ENCODE data around the gene COL20A1. TPM values are rescaled to one million over a fixed set of nuclear protein-coding genes. Genes with fewer than 3 reads are reported as not detected.
A peak's percentile ranks its signal among the peaks of the same experiment; 100 is the strongest.

COL20A1 gene
- total and polyA plus RNA-seq, 2 donors from 2014 or later: 0.58 TPM; not detected in 1

GRCh38 chr20:63290677-63291472 lies 2.1 kb upstream of the COL20A1 start:
- Histone ChIP-seq H3K4me1 (ENCODE audit: control insufficient read depth in 2 of 3, insufficient read depth in 2 of 3, low read depth in 1 of 3, low read length in 3 of 3) (peaks cover 0 to 3% (median 0%) of the 10 kb centered on the region in 3 donors), H3K27ac (ENCODE audit: low read depth in 2 of 2, low read length in 2 of 2) (no peak overlapping the region), H3K9ac (ENCODE audit: low read length in 3 of 3) (no peak overlapping the region), H3K27me3 (ENCODE audit: control insufficient read depth, insufficient read depth, low read length) (peaks cover 3% of the 10 kb centered on the region), H3K9me3 (ENCODE audit: control insufficient read depth in 2 of 3, insufficient read depth in 1 of 3, low read length in 3 of 3) (no peaks in the 10 kb centered on the region), H3K4me3 (ENCODE audit: low read length in 3 of 3) (no peak overlapping the region), H3K36me3 (ENCODE audit: control insufficient read depth in 2 of 3, insufficient read depth in 3 of 3, low read length in 3 of 3) (no peaks in the 10 kb centered on the region)
- FAIRE-seq: no peak
- intact Hi-C loops (cut with DNase I): no loop called here
- peak; percentile 38 for TF ChIP-seq CTCF (IDR thresholded peaks at IDR 0.05; ENCODE audit: borderline replicate concordance, extremely low read depth, insufficient read depth)
- peak in 4 of 5 donors; percentile 58 to 85 (median 73) for DNase-seq

- Histone ChIP-seq H3K36me3 (ENCODE audit: control insufficient read depth in 2 of 3, insufficient read depth in 3 of 3, low read length in 3 of 3) (no peaks in the 10 kb centered on the region), H3K9me3 (ENCODE audit: control insufficient read depth in 2 of 3, insufficient read depth in 1 of 3, low read length in 3 of 3) (no peaks in the 10 kb centered on the region), H3K27ac (ENCODE audit: low read depth in 2 of 2, low read length in 2 of 2) (no peak overlapping the region), H3K4me1 (ENCODE audit: control insufficient read depth in 2 of 3, insufficient read depth in 2 of 3, low read depth in 1 of 3, low read length in 3 of 3) (peaks cover 0 to 3% (median 0%) of the 10 kb centered on the region in 3 donors), H3K27me3 (ENCODE audit: control insufficient read depth, insufficient read depth, low read length) (peaks cover 3% of the 10 kb centered on the region), H3K4me3 (ENCODE audit: low read length in 3 of 3) (no peak overlapping the region), H3K9ac (ENCODE audit: low read length in 3 of 3) (no peak overlapping the region)
- no peak for FAIRE-seq
- no peak for DNase-seq
- intact Hi-C loops (cut with DNase I): no loop called here
- no peak for TF ChIP-seq CTCF (IDR thresholded peaks at IDR 0.05; ENCODE audit: borderline replicate concordance, extremely low read depth, insufficient read depth)
Observed at GRCh38 chr20:63291811-63292210, 1.2 kb upstream of the COL20A1 start.

GRCh38 chr20:63292292-63292701 lies 689 bp upstream of the COL20A1 start:
- Histone ChIP-seq H3K27ac (ENCODE audit: low read depth in 2 of 2, low read length in 2 of 2) (no peak overlapping the region), H3K36me3 (ENCODE audit: control insufficient read depth in 2 of 3, insufficient read depth in 3 of 3, low read length in 3 of 3) (no peaks in the 10 kb centered on the region), H3K27me3 (ENCODE audit: control insufficient read depth, insufficient read depth, low read length) (peaks cover 3% of the 10 kb centered on the region), H3K4me3 (ENCODE audit: low read length in 3 of 3) (no peak overlapping the region), H3K9ac (ENCODE audit: low read length in 3 of 3) (no peak overlapping the region), H3K4me1 (ENCODE audit: control insufficient read depth in 2 of 3, insufficient read depth in 2 of 3, low read depth in 1 of 3, low read length in 3 of 3) (peaks cover 0 to 3% (median 0%) of the 10 kb centered on the region in 3 donors), H3K9me3 (ENCODE audit: control insufficient read depth in 2 of 3, insufficient read depth in 1 of 3, low read length in 3 of 3) (no peaks in the 10 kb centered on the region)
- FAIRE-seq (no peak), DNase-seq (no peak)
- intact Hi-C loops (cut with DNase I): no loop called here
- TF ChIP-seq CTCF (IDR thresholded peaks at IDR 0.05; ENCODE audit: borderline replicate concordance, extremely low read depth, insufficient read depth): no peak
